GM11168 (cell line): ENCODE results near the gene PALD1.

Experiments used
- in situ Hi-C: fragments of 300-500 bp; cut with MboI; formaldehyde crosslinking; loops from one replicate; pipeline ENCODE4 v1.12.0; 2022; ENCODE audit warnings: low sequenced_read_pairs; ENCODE audit not compliant: unreplicated experiment

Gene PALD1

DNA sequence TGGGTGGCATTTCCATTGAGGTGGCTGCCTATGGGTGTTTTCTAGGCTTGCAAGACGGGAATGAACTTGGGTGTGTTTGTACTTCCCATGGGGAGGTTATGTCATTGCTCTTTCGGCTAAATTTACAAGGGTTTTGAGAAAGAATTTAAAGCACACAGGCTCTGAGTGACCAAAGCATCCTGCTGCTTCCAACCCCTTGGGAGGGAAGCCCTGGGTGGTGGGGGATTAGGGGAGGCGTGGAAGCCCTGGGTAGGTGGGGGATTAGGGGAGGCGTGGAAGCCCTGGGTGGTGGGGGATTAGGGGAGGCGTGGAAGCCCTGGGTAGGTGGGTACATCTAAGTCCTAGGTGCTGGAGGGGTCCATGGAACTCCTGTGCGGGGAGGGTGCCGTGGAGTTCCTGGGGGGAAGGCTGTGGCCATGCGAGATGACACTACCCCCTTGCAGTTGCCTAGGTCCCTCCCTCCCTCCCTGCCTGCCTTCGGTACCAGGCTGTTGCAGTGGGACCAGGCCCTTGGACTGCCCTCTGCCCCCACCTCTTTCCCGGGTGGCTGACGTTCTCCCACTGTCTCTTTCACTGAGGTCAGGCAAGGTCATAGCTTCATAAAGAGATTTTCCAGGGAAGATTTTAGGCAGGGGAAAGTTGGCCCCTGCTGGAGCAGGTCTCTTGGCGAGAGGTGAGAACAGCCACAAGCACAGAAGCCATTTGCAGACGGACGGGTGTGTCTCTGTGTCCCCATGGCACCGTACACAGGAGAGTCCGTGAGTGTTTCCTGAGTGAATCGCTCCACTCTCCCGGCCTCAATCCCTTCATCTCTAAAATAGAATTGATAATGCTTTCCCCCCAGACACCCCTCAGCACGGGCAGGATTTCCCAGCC lies 104.5 kb downstream of the PALD1 start:
- in situ Hi-C loops, result no loop called here

DNA sequence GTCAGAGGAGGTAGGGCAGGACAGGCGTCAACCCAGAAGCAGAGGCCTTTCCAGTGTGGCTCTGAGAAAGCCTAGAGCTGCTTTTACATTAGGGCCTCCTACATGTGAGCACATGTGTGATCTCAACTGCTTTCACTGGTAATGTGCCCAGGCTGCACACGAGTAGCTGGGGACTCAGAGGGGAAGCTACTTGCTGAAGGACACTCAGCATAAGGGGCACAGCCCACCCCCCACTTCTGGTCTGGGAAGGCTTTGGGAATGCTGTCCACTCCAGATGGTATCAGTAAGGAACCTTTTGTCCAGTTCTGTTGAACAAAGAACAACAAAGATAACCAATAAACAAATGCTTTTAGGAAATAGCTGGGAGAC lies 105.1 kb downstream of the PALD1 start:
- in situ Hi-C loops, result no loop called here

- in situ Hi-C loops, result no loop called here
These were observed 105.8 kb downstream of the PALD1 start for GRCh38 chr10:70584366-70584765.

- in situ Hi-C loops, result no loop called here
These were observed 106.5 kb downstream of the PALD1 start for GRCh38 chr10:70584909-70585544.

DNA sequence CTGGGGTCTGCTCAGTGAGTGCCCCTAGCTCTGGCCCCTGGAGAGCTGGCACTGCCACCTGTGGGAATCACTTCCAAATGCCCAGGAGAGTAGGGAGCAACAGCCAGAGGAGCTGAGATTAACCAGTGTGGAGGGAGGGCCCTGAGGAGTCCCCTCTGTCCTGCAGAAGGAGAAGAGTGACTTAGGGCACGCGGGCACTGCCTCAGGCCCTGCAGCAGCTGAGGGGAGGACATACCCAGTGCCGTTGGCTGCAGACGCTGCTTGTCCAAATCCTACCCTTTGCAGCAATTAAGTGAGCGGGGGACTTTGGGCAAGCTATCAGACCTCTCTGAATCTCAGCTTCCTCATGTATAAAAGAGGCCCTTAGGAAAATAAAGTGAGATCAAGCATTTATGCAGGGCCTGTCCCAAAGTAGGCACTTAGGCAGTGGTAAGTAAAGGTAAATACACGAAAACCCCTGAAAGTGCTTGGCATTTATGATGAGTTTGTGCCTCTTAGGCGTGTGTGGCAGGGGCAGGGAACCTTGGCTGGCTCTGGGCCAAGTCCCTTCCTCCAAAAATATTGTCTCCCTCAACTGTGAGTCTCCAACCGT lies 107.1 kb downstream of the PALD1 start:
- in situ Hi-C loops, result no loop called here

GRCh38 chr10:70586348-70586930 lies 107.9 kb downstream of the PALD1 start:
- in situ Hi-C loops, result no loop called here

GRCh38 chr10:70587045-70587658 lies 108.6 kb downstream of the PALD1 start:
- in situ Hi-C loops, result no loop called here

DNA sequence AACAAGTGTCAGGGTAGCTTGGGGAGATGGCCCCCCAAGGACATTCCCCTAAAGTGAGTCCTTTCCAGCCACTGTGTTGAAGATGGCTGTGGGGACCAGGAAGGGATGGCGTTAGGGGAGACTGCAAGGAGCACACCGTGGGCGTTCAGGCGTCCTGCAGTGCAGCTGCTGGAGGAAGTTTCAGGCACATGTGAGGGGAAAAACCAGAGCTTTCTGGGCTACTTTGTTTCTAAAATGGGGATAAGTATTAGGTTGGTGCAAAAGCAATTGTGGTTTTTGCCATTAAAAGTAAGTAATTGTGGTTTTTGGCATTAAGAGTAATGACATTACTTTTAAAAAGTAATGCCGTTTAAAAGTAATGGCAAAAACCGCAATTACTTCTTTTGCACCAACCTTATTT lies 109.7 kb downstream of the PALD1 start:
- in situ Hi-C loops, result no loop called here

GRCh38 chr10:70588859-70589570 lies 110.4 kb downstream of the PALD1 start:
- in situ Hi-C loops, result no loop called here

DNA sequence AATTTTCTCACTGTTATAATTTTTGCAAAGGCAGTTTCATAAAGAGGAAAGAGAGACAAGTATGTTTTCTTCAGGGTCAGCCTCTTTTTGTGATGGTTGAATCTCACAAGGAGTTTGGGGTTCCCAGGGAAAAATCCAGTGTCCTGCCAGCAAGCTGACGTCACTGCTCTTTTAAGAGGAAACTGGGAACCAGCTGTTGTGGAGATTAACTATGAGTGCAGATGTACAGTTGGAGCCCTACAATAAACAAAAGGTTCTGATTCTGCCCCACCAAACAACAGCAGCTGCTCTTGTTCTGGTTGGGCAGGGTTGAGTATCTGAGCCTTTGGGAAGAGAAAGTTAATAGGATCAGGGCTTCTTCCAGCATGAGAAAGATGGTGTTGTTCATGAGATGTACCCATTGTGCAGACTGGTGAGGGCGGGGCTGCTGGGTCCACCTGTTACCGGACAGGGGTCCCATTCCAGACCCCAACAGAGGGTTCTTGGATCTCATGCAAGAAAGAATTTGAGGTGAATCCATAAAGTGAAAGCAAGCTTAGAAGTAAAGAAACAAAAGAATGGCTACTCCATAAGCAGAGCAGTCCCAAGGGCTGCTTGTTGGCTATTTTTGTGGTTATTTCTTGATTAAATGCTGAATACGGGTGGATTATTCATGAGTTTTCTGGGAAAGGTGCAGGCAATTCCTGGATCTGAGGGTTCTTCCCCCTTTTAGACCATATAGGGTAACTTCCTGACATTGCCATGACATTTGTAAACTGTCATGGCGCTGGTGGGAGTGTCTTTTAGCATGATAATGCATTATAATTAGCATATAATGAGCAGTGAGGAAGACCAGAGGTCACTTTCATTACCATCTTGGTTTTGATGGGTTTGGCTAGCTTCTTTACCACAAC lies 111.4 kb downstream of the PALD1 start:
- in situ Hi-C loops, result no loop called here

DNA sequence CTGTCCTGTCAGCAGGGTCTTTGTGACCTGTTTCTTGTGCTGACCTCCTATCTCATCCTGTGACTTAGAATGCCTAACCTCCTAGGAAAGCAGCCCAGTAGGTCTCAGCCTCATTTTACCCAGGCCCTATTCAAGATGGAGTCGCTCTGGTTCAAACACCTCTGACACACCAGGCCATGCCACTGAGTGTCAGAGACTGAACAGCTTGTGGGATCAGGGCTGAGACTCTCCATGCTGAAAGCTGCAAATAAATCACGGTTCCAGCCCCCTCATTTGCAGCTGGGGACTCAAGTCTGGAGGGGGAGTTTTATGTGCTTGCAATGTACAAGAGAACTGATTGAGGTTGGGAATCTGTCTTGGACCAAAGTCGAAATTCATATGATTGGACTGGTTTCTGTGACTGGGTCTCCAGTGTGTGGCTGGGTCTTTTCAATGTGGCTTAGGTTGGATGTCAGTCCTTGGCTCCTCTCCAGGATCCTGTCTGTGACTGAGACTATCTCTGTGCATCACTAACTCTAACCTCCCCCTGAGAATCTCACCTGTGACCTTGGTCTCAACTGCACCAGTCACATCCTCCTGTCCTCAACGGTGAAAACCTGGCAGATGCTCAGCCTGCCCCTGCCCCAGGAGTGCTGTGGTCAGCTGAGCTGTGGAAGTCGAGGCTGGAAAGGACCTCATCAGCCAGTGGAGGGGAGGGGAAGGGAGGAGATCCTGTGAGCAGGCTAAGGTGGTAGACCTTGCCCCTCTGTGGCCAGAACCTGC lies 112.3 kb downstream of the PALD1 start:
- in situ Hi-C loops, result no loop called here

GRCh38 chr10:70592186-70592735 lies 113.7 kb downstream of the PALD1 start:
- in situ Hi-C loops, result no loop called here

DNA sequence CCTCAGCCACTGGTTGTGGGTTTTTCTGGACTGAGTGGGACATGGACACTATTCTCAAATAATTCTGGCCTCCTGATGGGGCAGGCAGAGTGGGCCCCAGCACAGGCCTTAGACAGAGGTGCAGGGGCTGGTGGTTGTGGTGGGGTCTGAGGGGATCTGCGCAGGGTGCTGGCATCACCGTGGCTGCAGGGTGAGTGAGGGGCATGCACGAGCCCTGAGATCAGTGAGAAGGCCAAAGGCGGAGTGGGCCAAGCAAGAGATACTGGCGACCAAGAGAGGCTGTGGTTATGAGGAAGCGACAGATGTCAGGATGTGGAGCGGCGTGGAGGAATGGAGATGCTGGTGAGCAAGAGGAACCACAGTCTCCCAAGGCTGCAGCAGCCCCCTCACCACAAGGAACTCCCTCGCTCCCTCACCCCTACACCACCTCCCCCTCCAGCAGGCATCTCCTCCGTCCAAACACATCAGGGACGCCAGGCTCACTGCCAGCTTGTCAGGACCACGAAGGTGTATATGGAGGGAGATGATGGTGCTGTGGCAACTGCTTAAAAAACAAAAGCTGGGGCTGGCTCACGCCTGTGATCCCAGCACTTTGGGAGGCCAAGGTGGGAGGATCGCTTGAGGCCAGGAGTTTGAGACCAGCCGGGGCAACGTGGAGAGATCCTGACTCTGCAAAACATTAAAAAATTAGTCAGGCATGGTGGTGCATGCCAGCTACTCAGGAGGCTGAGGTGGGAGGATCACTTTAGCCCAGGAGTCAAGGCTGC lies 114.4 kb downstream of the PALD1 start:
- in situ Hi-C loops, result no loop called here

DNA sequence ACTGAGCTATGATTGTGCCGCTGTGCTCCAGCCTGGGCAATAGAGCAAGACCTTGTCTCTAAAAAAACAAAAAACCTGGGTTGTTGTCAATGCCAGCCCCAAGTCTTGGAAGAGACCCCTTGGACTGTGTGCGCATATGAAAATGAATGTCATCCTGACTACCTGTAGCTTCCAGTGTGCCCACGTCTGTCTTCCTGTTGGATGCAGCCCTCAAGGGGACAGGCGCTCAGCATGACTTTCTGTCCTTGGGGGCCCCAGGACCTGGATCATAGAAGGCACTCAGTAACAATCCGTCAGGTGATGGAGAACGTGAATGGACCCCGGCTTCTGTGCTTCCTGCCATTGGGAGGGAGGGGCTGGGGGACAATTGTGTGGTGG lies 114.9 kb downstream of the PALD1 start:
- in situ Hi-C loops, result no loop called here

DNA sequence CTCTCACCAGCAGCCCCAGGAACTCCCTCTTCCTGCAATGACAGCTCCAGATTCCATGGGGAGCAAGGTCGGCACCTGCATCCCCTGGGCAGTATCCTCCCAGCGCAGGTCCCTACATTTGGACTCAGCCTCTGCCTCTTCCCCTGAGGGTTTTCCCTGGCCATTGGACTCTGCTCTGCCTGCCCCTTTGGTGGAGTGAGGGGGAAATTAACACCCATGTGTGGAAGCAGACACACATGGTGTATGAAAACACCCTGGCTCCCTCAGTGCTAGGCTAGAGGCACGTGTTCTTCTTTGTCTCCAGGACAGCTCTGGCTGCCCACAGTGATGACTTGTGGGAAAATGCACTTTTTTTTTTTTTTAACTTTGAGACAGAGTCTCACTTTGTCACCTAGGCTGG lies 115.6 kb downstream of the PALD1 start:
- in situ Hi-C loops, result no loop called here

- in situ Hi-C loops, result no loop called here
These were observed 117.0 kb downstream of the PALD1 start for GRCh38 chr10:70595566-70596016.

- in situ Hi-C loops, result no loop called here
These were observed 117.7 kb downstream of the PALD1 start for GRCh38 chr10:70596110-70596798.
